GM23338 (cell line): ENCODE measurements around the gene FAXC. TPM values are rescaled to one million over a fixed set of nuclear protein-coding genes. Genes with fewer than 3 reads are reported as not detected.

ENCODE experiments used
- ATAC-seq: fragments of 200-7000 bp; cut with Tn5 transposase; 3 replicates; pipeline ENCODE4 v1.9.1; 2020
- DNase-seq: peaks from one replicate; pipeline ENCODE4 v3.0.0-alpha.2; 2015; ENCODE audit warnings: low spot score
- H2AFZ ChIP-seq: fragments of 200-600 bp; sonication (generic); 2 replicates; pipeline ENCODE4 v1.8.0; 2016; ENCODE audit warnings: antibody characterized with exemption, mild to moderate bottlenecking, moderate library complexity
- H3F3A ChIP-seq: fragments of 200-600 bp; sonication (generic); replicated peaks from 2 replicates; pipeline ENCODE4 v1.8.0; 2017; ENCODE audit warnings: antibody characterized with exemption, mixed run types, low read depth
- H3K27ac ChIP-seq: fragments of 200-600 bp; sonication (generic); 2 replicates; pipeline ENCODE4 v1.6.1; 2016; ENCODE audit warnings: low read depth
- H3K27me3 ChIP-seq: fragments of 200-600 bp; sonication (generic); 2 replicates; pipeline ENCODE4 v1.8.0; 2016; ENCODE audit warnings: mild to moderate bottlenecking, mixed run types, moderate library complexity; ENCODE audit not compliant: insufficient read depth
- H3K36me3 ChIP-seq: fragments of 200-600 bp; sonication (generic); 2 replicates; pipeline ENCODE4 v1.8.0; 2016; ENCODE audit warnings: mild to moderate bottlenecking; ENCODE audit not compliant: insufficient read depth
- H3K4me1 ChIP-seq: fragments of 200-600 bp; sonication (generic); 2 replicates; pipeline ENCODE4 v1.8.0; 2016; ENCODE audit warnings: mild to moderate bottlenecking, moderate library complexity; ENCODE audit not compliant: insufficient read depth
- H3K4me2 ChIP-seq: fragments of 200-600 bp; sonication (generic); 2 replicates; pipeline ENCODE4 v1.7.1; 2017; ENCODE audit warnings: mixed run types
- H3K4me3 ChIP-seq: fragments of 200-600 bp; sonication (generic); 2 replicates; pipeline ENCODE4 v1.6.1; 2016; ENCODE audit warnings: mixed run types
- H3K79me2 ChIP-seq: fragments of 200-600 bp; sonication (generic); replicated peaks from 2 replicates; pipeline ENCODE4 v1.8.0; 2017; ENCODE audit warnings: mild to moderate bottlenecking; ENCODE audit not compliant: insufficient read depth
- H3K9me2 ChIP-seq: fragments of 200-600 bp; sonication (generic); 2 replicates; pipeline ENCODE4 v1.8.0; 2017; ENCODE audit not compliant: insufficient read depth
- H4K20me1 ChIP-seq: fragments of 200-600 bp; sonication (generic); replicated peaks from 2 replicates; pipeline ENCODE4 v1.8.0; 2017; ENCODE audit warnings: mild to moderate bottlenecking; ENCODE audit not compliant: insufficient read depth
- H3K27ac Mint-ChIP-seq: 2 replicates; pipeline ENCODE4 v1.8.0; 2020; ENCODE audit warnings: inconsistent platforms, mild to moderate bottlenecking, moderate library complexity, mixed read lengths
- H3K27me3 Mint-ChIP-seq: 3 replicates; pipeline ENCODE4 v1.8.0; 2022; ENCODE audit warnings: low read depth, mild to moderate bottlenecking, moderate library complexity, mixed read lengths, inconsistent platforms; ENCODE audit not compliant: insufficient read depth, poor library complexity
- H3K36me3 Mint-ChIP-seq: 3 replicates; pipeline ENCODE4 v1.8.0; 2021; ENCODE audit warnings: low read depth, mild to moderate bottlenecking, inconsistent platforms, moderate library complexity, mixed read lengths
- H3K4me1 Mint-ChIP-seq: 3 replicates; pipeline ENCODE4 v1.8.0; 2020; ENCODE audit warnings: mild to moderate bottlenecking, inconsistent platforms, mixed read lengths
- H3K4me3 Mint-ChIP-seq: 3 replicates; pipeline ENCODE4 v1.8.0; 2021; ENCODE audit warnings: moderate library complexity, mild to moderate bottlenecking, inconsistent platforms, mixed read lengths
- H3K9me3 Mint-ChIP-seq: 3 replicates; pipeline ENCODE4 v1.8.0; 2020; ENCODE audit warnings: moderate library complexity, mild to moderate bottlenecking, inconsistent platforms, mixed read lengths
- CREB1 ChIP-seq: fragments of 250-450 bp; sonication (Bioruptor Pico); IDR thresholded peaks from 2 replicates; pipeline ENCODE4 v1.5.0; 2020; ENCODE audit warnings: low read depth, mild to moderate bottlenecking, moderate library complexity
- EZH2 ChIP-seq: fragments of 200-600 bp; sonication (generic); IDR thresholded peaks from one replicate; pipeline ENCODE4 v1.8.0; 2017; ENCODE audit warnings: antibody characterized with exemption, mild to moderate bottlenecking, low read depth; ENCODE audit not compliant: unreplicated experiment
- EZH2phosphoT487 ChIP-seq: fragments of 200-600 bp; sonication (generic); IDR thresholded peaks from one replicate; pipeline ENCODE4 v1.8.1; 2018; ENCODE audit warnings: antibody characterized with exemption; ENCODE audit not compliant: unreplicated experiment
- JUNB ChIP-seq: IDR thresholded peaks from one replicate; pipeline ENCODE4 v1.6.1; 2016; ENCODE audit warnings: antibody characterized with exemption; ENCODE audit not compliant: unreplicated experiment
- NANOG ChIP-seq: IDR thresholded peaks from 2 replicates; pipeline ENCODE4 v1.6.1; 2016; ENCODE audit warnings: antibody characterized with exemption, borderline replicate concordance
- POLR2AphosphoS5 ChIP-seq: IDR thresholded peaks from 2 replicates; pipeline ENCODE4 v1.6.1; 2016; ENCODE audit warnings: antibody characterized with exemption, low read depth
- STAT1 ChIP-seq: IDR thresholded peaks from one replicate; pipeline ENCODE4 v1.6.1; 2016; ENCODE audit warnings: antibody characterized with exemption; ENCODE audit not compliant: unreplicated experiment
- ZNF114 ChIP-seq: fragments of 250-450 bp; sonication (Bioruptor Pico); IDR thresholded peaks from 2 replicates; pipeline ENCODE4 v1.5.0; 2020; ENCODE audit warnings: mild to moderate bottlenecking, moderate library complexity
- ZNF331 ChIP-seq: fragments of 250-450 bp; sonication (Bioruptor Pico); IDR thresholded peaks from 2 replicates; pipeline ENCODE4 v1.5.0; 2020; ENCODE audit warnings: low read depth, mild to moderate bottlenecking, moderate library complexity
- polyA plus RNA-seq: library from polyadenylated mRNA; unstranded; fragments of >200 nt; fragmentation: Nextera tagmentation; extraction: Ambion mirVana; gene quantifications from 2 replicates; pipeline ENCODE4 v1.2.1, GENCODE V29; 2016
- total RNA-seq: library from RNA; depleted of rRNA; stranded (reverse); fragments of >200 nt; shearing (Covaris generic); gene quantifications from 2 replicates; pipeline ENCODE4 v1.2.3, GENCODE V29; 2014
- TF ChIP-seq, protein P1 (sequence below): IDR thresholded peaks from one replicate; pipeline ENCODE4 v1.6.1; 2018; ENCODE audit warnings: antibody characterized with exemption; ENCODE audit not compliant: unreplicated experiment
- TF ChIP-seq, protein P2 (sequence below), 2 experiments: fragments of 200-600 bp in 1 of 2; sonication (generic) in 1 of 2; conservative IDR thresholded peaks; 2 replicates each; pipeline versions ENCODE4 v1.5.1 to v1.6.1; 2016 to 2017; ENCODE audit warnings: antibody characterized with exemption in 2 of 2, low read depth in 2 of 2, mild to moderate bottlenecking in 2 of 2, moderate library complexity in 1 of 2
- TF ChIP-seq, protein P3 (sequence below): fragments of 250-450 bp; sonication (Bioruptor Pico); IDR thresholded peaks from 2 replicates; pipeline ENCODE4 v1.5.0; 2020; ENCODE audit warnings: mild to moderate bottlenecking, moderate library complexity

Gene FAXC
- total and polyA plus RNA-seq, 2 experiments from 2014 or later: 10.5 to 15.2 TPM

- Histone ChIP-seq H3K27me3 (peaks cover under 1% of the 10 kb centered on the region; the same call in 1 of the 2 replicates), H3K4me1 (peaks cover 17% of the 10 kb centered on the region), H3K79me2 (0 out of 2 replicates have a peak, but pooled peaks cover 3% of the 10 kb centered on the region), H3K27ac (no peak overlapping the region), H4K20me1 (no peaks in the 10 kb centered on the region), H3K4me3 (no peak overlapping the region), H3F3A (no peaks in the 10 kb centered on the region), H3K36me3 (no peaks in the 10 kb centered on the region), H3K9me2 (no peaks in the 10 kb centered on the region), H2AFZ (no peak overlapping the region), H3K4me2 (no peak overlapping the region)
- no peaks in the 10 kb centered on the region for H3K9me3 Mint-ChIP-seq
- peaks cover 5% of the 10 kb centered on the region for H3K27me3 Mint-ChIP-seq
- TF ChIP-seq, protein P1, sequence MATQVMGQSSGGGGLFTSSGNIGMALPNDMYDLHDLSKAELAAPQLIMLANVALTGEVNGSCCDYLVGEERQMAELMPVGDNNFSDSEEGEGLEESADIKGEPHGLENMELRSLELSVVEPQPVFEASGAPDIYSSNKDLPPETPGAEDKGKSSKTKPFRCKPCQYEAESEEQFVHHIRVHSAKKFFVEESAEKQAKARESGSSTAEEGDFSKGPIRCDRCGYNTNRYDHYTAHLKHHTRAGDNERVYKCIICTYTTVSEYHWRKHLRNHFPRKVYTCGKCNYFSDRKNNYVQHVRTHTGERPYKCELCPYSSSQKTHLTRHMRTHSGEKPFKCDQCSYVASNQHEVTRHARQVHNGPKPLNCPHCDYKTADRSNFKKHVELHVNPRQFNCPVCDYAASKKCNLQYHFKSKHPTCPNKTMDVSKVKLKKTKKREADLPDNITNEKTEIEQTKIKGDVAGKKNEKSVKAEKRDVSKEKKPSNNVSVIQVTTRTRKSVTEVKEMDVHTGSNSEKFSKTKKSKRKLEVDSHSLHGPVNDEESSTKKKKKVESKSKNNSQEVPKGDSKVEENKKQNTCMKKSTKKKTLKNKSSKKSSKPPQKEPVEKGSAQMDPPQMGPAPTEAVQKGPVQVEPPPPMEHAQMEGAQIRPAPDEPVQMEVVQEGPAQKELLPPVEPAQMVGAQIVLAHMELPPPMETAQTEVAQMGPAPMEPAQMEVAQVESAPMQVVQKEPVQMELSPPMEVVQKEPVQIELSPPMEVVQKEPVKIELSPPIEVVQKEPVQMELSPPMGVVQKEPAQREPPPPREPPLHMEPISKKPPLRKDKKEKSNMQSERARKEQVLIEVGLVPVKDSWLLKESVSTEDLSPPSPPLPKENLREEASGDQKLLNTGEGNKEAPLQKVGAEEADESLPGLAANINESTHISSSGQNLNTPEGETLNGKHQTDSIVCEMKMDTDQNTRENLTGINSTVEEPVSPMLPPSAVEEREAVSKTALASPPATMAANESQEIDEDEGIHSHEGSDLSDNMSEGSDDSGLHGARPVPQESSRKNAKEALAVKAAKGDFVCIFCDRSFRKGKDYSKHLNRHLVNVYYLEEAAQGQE: no peak
- TF ChIP-seq EZH2phosphoT487: no peak
- TF ChIP-seq JUNB: no peak
- no peak for TF ChIP-seq POLR2AphosphoS5
- no peak for TF ChIP-seq ZNF114 (CRISPR knock-in tag)
- TF ChIP-seq ZNF331: no peak
- no peak overlapping the region for H3K27ac Mint-ChIP-seq
- no peaks in the 10 kb centered on the region for H3K36me3 Mint-ChIP-seq
- ATAC-seq (no peak), DNase-seq (no peak)
- peaks cover 22% of the 10 kb centered on the region for H3K4me1 Mint-ChIP-seq
- no peak overlapping the region for H3K4me3 Mint-ChIP-seq
Measured at GRCh38 chr6:99345164-99345563, 4.3 kb downstream of the FAXC start.

GRCh38 chr6:99344289-99344688 lies 5.2 kb downstream of the FAXC start:
- H3K27me3 Mint-ChIP-seq: peaks cover 5% of the 10 kb centered on the region
- Histone ChIP-seq H3K79me2 (0 out of 2 replicates have a peak, but pooled peaks cover 3% of the 10 kb centered on the region), H3K4me2 (no peak overlapping the region; the same call in 1 of the 2 replicates), H3K36me3 (no peaks in the 10 kb centered on the region), H3F3A (no peaks in the 10 kb centered on the region), H3K27me3 (no peaks in the 10 kb centered on the region), H3K4me3 (no peak overlapping the region), H3K9me2 (no peaks in the 10 kb centered on the region), H3K4me1 (peaks cover 17% of the 10 kb centered on the region), H4K20me1 (no peaks in the 10 kb centered on the region), H2AFZ (no peak overlapping the region), H3K27ac (no peak overlapping the region)
- no peaks in the 10 kb centered on the region for H3K36me3 Mint-ChIP-seq
- H3K9me3 Mint-ChIP-seq: no peaks in the 10 kb centered on the region
- H3K4me3 Mint-ChIP-seq: no peak overlapping the region
- 0 out of 2 replicates have a peak overlapping the region, but pooled peaks have one; percentile 18 for H3K27ac Mint-ChIP-seq
- peak; percentile 18 for ATAC-seq
- H3K4me1 Mint-ChIP-seq: peaks cover 21% of the 10 kb centered on the region
- DNase-seq: peak; percentile 39
- TF ChIP-seq NANOG: no peak
- no peak for TF ChIP-seq CREB1 (CRISPR knock-in tag)
- TF ChIP-seq, protein P2, sequence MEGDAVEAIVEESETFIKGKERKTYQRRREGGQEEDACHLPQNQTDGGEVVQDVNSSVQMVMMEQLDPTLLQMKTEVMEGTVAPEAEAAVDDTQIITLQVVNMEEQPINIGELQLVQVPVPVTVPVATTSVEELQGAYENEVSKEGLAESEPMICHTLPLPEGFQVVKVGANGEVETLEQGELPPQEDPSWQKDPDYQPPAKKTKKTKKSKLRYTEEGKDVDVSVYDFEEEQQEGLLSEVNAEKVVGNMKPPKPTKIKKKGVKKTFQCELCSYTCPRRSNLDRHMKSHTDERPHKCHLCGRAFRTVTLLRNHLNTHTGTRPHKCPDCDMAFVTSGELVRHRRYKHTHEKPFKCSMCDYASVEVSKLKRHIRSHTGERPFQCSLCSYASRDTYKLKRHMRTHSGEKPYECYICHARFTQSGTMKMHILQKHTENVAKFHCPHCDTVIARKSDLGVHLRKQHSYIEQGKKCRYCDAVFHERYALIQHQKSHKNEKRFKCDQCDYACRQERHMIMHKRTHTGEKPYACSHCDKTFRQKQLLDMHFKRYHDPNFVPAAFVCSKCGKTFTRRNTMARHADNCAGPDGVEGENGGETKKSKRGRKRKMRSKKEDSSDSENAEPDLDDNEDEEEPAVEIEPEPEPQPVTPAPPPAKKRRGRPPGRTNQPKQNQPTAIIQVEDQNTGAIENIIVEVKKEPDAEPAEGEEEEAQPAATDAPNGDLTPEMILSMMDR (conservative IDR thresholded peaks at IDR 0.05; ENCODE audit: low read depth in 2 of 2): no peak
- TF ChIP-seq, protein P3, sequence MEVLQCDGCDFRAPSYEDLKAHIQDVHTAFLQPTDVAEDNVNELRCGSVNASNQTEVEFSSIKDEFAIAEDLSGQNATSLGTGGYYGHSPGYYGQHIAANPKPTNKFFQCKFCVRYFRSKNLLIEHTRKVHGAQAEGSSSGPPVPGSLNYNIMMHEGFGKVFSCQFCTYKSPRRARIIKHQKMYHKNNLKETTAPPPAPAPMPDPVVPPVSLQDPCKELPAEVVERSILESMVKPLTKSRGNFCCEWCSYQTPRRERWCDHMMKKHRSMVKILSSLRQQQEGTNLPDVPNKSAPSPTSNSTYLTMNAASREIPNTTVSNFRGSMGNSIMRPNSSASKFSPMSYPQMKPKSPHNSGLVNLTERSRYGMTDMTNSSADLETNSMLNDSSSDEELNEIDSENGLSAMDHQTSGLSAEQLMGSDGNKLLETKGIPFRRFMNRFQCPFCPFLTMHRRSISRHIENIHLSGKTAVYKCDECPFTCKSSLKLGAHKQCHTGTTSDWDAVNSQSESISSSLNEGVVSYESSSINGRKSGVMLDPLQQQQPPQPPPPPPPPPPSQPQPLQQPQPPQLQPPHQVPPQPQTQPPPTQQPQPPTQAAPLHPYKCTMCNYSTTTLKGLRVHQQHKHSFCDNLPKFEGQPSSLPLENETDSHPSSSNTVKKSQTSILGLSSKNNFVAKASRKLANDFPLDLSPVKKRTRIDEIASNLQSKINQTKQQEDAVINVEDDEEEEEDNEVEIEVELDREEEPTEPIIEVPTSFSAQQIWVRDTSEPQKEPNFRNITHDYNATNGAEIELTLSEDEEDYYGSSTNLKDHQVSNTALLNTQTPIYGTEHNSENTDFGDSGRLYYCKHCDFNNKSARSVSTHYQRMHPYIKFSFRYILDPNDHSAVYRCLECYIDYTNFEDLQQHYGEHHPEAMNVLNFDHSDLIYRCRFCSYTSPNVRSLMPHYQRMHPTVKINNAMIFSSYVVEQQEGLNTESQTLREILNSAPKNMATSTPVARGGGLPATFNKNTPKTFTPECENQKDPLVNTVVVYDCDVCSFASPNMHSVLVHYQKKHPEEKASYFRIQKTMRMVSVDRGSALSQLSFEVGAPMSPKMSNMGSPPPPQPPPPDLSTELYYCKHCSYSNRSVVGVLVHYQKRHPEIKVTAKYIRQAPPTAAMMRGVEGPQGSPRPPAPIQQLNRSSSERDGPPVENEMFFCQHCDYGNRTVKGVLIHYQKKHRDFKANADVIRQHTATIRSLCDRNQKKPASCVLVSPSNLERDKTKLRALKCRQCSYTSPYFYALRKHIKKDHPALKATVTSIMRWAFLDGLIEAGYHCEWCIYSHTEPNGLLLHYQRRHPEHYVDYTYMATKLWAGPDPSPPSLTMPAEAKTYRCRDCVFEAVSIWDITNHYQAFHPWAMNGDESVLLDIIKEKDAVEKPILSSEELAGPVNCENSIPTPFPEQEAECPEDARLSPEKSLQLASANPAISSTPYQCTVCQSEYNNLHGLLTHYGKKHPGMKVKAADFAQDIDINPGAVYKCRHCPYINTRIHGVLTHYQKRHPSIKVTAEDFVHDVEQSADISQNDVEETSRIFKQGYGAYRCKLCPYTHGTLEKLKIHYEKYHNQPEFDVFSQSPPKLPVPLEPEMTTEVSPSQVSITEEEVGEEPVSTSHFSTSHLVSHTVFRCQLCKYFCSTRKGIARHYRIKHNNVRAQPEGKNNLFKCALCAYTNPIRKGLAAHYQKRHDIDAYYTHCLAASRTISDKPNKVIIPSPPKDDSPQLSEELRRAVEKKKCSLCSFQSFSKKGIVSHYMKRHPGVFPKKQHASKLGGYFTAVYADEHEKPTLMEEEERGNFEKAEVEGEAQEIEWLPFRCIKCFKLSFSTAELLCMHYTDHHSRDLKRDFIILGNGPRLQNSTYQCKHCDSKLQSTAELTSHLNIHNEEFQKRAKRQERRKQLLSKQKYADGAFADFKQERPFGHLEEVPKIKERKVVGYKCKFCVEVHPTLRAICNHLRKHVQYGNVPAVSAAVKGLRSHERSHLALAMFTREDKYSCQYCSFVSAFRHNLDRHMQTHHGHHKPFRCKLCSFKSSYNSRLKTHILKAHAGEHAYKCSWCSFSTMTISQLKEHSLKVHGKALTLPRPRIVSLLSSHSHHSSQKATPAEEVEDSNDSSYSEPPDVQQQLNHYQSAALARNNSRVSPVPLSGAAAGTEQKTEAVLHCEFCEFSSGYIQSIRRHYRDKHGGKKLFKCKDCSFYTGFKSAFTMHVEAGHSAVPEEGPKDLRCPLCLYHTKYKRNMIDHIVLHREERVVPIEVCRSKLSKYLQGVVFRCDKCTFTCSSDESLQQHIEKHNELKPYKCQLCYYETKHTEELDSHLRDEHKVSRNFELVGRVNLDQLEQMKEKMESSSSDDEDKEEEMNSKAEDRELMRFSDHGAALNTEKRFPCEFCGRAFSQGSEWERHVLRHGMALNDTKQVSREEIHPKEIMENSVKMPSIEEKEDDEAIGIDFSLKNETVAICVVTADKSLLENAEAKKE: no peak
- TF ChIP-seq EZH2: no peak
- no peak for TF ChIP-seq STAT1
- no peak for TF ChIP-seq JUNB
